Measurements from ENCODE around the gene ELAVL1.
"Not testable (repeated sequence)": the region's sequence is repeated elsewhere in the genome, so short reads cannot be mapped to it uniquely, and the experiment has no call there.

ELAVL1 gene

GRCh38 chr19:7919610-7920518 lies 85.6 kb downstream of the ELAVL1 start, which contains the start of gene SNAPC2:
TSS of gene SNAPC2 (plus strand) at chr19:7920338. CDS start at chr19:7920367, 29 bp downstream.
- intact Hi-C loops (cut with micrococcal nuclease) = loop anchor here (2.0 to 10.0 kb wide), 2 partner anchors 17 to 235 kb away; partner anchors contain the start of genes MAP2K7 and TRAPPC5
- H3K36me3 Mint-ChIP-seq (ENCODE audit: low read depth) = peaks cover 30% of the 10 kb centered on the region
- no peaks in the 10 kb centered on the region for H3K9me3 Mint-ChIP-seq
- H3K27ac Mint-ChIP-seq = peak within 1 kb of the TSS; percentile 94
- H3K4me3 Mint-ChIP-seq = peak within 1 kb of the TSS; percentile 87
- H3K27me3 Mint-ChIP-seq = peaks cover 66% of the 10 kb centered on the region
- H3K4me1 Mint-ChIP-seq (ENCODE audit: low read depth) = peaks cover 82% of the 10 kb centered on the region

GRCh38 chr19:7918615-7919421 lies 86.6 kb downstream of the ELAVL1 start:
- peaks cover 66% of the 10 kb centered on the region for H3K27me3 Mint-ChIP-seq
- H3K4me3 Mint-ChIP-seq = peak overlapping the region; percentile 87
- intact Hi-C loops (cut with micrococcal nuclease) = no loop called here
- peaks cover 72% of the 10 kb centered on the region for H3K4me1 Mint-ChIP-seq (ENCODE audit: low read depth)
- H3K9me3 Mint-ChIP-seq = no peaks in the 10 kb centered on the region
- peaks cover 36% of the 10 kb centered on the region for H3K36me3 Mint-ChIP-seq (ENCODE audit: low read depth)
- peak overlapping the region; percentile 94 for H3K27ac Mint-ChIP-seq

- Mint-ChIP-seq H3K4me1 (ENCODE audit: low read depth) (peaks cover 65% of the 10 kb centered on the region), H3K27me3 (peaks cover 66% of the 10 kb centered on the region), H3K4me3 (peak overlapping the region; percentile 65), H3K36me3 (ENCODE audit: low read depth) (peaks cover 38% of the 10 kb centered on the region), H3K27ac (peak overlapping the region; percentile 62)
- intact Hi-C loops (cut with micrococcal nuclease); H3K9me3 Mint-ChIP-seq: not testable (repeated sequence)
Measured at GRCh38 chr19:7918062-7918614, 87.3 kb downstream of the ELAVL1 start.

- peak overlapping the region; percentile 65 for H3K4me3 Mint-ChIP-seq
- H3K27ac Mint-ChIP-seq = peak overlapping the region; percentile 62
- no peaks in the 10 kb centered on the region for H3K9me3 Mint-ChIP-seq
- intact Hi-C loops (cut with micrococcal nuclease) = no loop called here
- peaks cover 38% of the 10 kb centered on the region for H3K36me3 Mint-ChIP-seq (ENCODE audit: low read depth)
- H3K27me3 Mint-ChIP-seq = peaks cover 69% of the 10 kb centered on the region
- H3K4me1 Mint-ChIP-seq (ENCODE audit: low read depth) = peaks cover 68% of the 10 kb centered on the region
Measured at GRCh38 chr19:7917267-7918061, 88.0 kb downstream of the ELAVL1 start.

- Mint-ChIP-seq H3K27ac (peak overlapping the region; percentile 62), H3K9me3 (no peaks in the 10 kb centered on the region), H3K36me3 (ENCODE audit: low read depth) (peaks cover 38% of the 10 kb centered on the region), H3K4me3 (peak overlapping the region; percentile 65), H3K4me1 (ENCODE audit: low read depth) (peaks cover 62% of the 10 kb centered on the region), H3K27me3 (peaks cover 69% of the 10 kb centered on the region)
- intact Hi-C loops (cut with micrococcal nuclease) = no loop called here
Measured at GRCh38 chr19:7916955-7917266, 88.5 kb downstream of the ELAVL1 start.

GRCh38 chr19:7916103-7916954 lies 89.1 kb downstream of the ELAVL1 start:
- peaks cover 56% of the 10 kb centered on the region for H3K4me1 Mint-ChIP-seq (ENCODE audit: low read depth)
- intact Hi-C loops (cut with micrococcal nuclease) = no loop called here
- H3K36me3 Mint-ChIP-seq (ENCODE audit: low read depth) = peaks cover 38% of the 10 kb centered on the region
- H3K4me3 Mint-ChIP-seq = peak overlapping the region; percentile 65
- H3K27ac Mint-ChIP-seq = peak overlapping the region; percentile 62
- no peaks in the 10 kb centered on the region for H3K9me3 Mint-ChIP-seq
- peaks cover 69% of the 10 kb centered on the region for H3K27me3 Mint-ChIP-seq

- H3K27me3 Mint-ChIP-seq = peaks cover 69% of the 10 kb centered on the region
- intact Hi-C loops (cut with micrococcal nuclease) = no loop called here
- H3K27ac Mint-ChIP-seq = no peak overlapping the region
- peaks cover 50% of the 10 kb centered on the region for H3K4me1 Mint-ChIP-seq (ENCODE audit: low read depth)
- peaks cover 39% of the 10 kb centered on the region for H3K36me3 Mint-ChIP-seq (ENCODE audit: low read depth)
- no peaks in the 10 kb centered on the region for H3K9me3 Mint-ChIP-seq
- H3K4me3 Mint-ChIP-seq = peak overlapping the region; percentile 65
Measured at GRCh38 chr19:7915250-7916102, 90.0 kb downstream of the ELAVL1 start.

- intact Hi-C loops (cut with micrococcal nuclease) = no loop called here
- Mint-ChIP-seq H3K36me3 (ENCODE audit: low read depth) (peaks cover 48% of the 10 kb centered on the region), H3K27me3 (peaks cover 64% of the 10 kb centered on the region), H3K27ac (no peak within 1 kb of the TSS), H3K4me3 (no peak within 1 kb of the TSS), H3K4me1 (ENCODE audit: low read depth) (peaks cover 44% of the 10 kb centered on the region), H3K9me3 (no peaks in the 10 kb centered on the region)
Measured at GRCh38 chr19:7914598-7915045, 90.8 kb downstream of the ELAVL1 start, which contains the start of gene TGFBR3L. TSS of gene TGFBR3L (plus strand) at chr19:7914830.

- Mint-ChIP-seq H3K27me3 (peaks cover 59% of the 10 kb centered on the region), H3K36me3 (ENCODE audit: low read depth) (peaks cover 53% of the 10 kb centered on the region), H3K4me1 (ENCODE audit: low read depth) (peaks cover 39% of the 10 kb centered on the region), H3K9me3 (no peaks in the 10 kb centered on the region), H3K4me3 (no peak overlapping the region), H3K27ac (no peak overlapping the region)
- intact Hi-C loops (cut with micrococcal nuclease) = no loop called here
Measured at GRCh38 chr19:7914099-7914498, 91.3 kb downstream of the ELAVL1 start.

- Mint-ChIP-seq H3K27ac (no peak overlapping the region), H3K9me3 (no peaks in the 10 kb centered on the region), H3K27me3 (peaks cover 55% of the 10 kb centered on the region), H3K36me3 (ENCODE audit: low read depth) (peaks cover 58% of the 10 kb centered on the region), H3K4me1 (ENCODE audit: low read depth) (peaks cover 35% of the 10 kb centered on the region), H3K4me3 (no peak overlapping the region)
- intact Hi-C loops (cut with micrococcal nuclease) = no loop called here
Measured at GRCh38 chr19:7913652-7914051, 91.8 kb downstream of the ELAVL1 start.

- Mint-ChIP-seq H3K4me1 (ENCODE audit: low read depth) (peaks cover 29% of the 10 kb centered on the region), H3K36me3 (ENCODE audit: low read depth) (peaks cover 65% of the 10 kb centered on the region), H3K27ac (no peak overlapping the region), H3K27me3 (peaks cover 47% of the 10 kb centered on the region), H3K9me3 (no peaks in the 10 kb centered on the region), H3K4me3 (no peak overlapping the region)
- intact Hi-C loops (cut with micrococcal nuclease) = no loop called here
Measured at GRCh38 chr19:7912697-7913564, 92.5 kb downstream of the ELAVL1 start.

Data from dendritic cell treated with granulocyte-macrophage colony-stimulating factor and Interleukin-4, amounts not matched to agents 40 ng/mL and 50 ng/mL, for 4 days (primary cell).